Parathyroid adenoma (tissue), 2 donors: ENCODE data around the gene DSG3.

Experiments
- H2AFZ ChIP-seq: fragments of 300-600 bp; sonication (generic); one replicate; pipeline ENCODE4 v1.7.0; 2017; ENCODE audit warnings: antibody characterized with exemption, mild to moderate bottlenecking
- H3K27ac ChIP-seq: fragments of 300-600 bp; sonication (generic); one replicate; pipeline ENCODE4 v1.7.0; 2017
- H3K27me3 ChIP-seq: fragments of 300-600 bp; sonication (generic); one replicate; pipeline ENCODE4 v1.7.0; 2017; ENCODE audit warnings: low read length; ENCODE audit not compliant: control insufficient read depth, insufficient read depth
- H3K36me3 ChIP-seq: fragments of 300-600 bp; sonication (generic); one replicate; pipeline ENCODE4 v1.7.0; 2017; ENCODE audit warnings: low read length; ENCODE audit not compliant: control insufficient read depth, insufficient read depth
- H3K4me1 ChIP-seq: fragments of 300-600 bp; sonication (generic); one replicate; pipeline ENCODE4 v1.7.0; 2017; ENCODE audit warnings: control low read depth
- H3K4me2 ChIP-seq: fragments of 300-600 bp; sonication (generic); one replicate; pipeline ENCODE4 v1.7.0; 2017; ENCODE audit warnings: low read length
- H3K4me3 ChIP-seq: fragments of 300-600 bp; sonication (generic); one replicate; pipeline ENCODE4 v1.7.0; 2017; ENCODE audit warnings: low read depth, low read length
- H3K79me2 ChIP-seq: fragments of 300-600 bp; sonication (generic); one replicate; pipeline ENCODE4 v1.7.0; 2017; ENCODE audit warnings: control low read depth
- H3K9ac ChIP-seq: fragments of 300-600 bp; sonication (generic); one replicate; pipeline ENCODE4 v1.7.0; 2017; ENCODE audit warnings: mild to moderate bottlenecking
- H3K9me3 ChIP-seq: fragments of 300-600 bp; sonication (generic); one replicate; pipeline ENCODE4 v1.7.0; 2017; ENCODE audit warnings: low read length; ENCODE audit not compliant: control insufficient read depth
- CTCF ChIP-seq: fragments of 300-600 bp; sonication (generic); IDR thresholded peaks from one replicate; pipeline ENCODE4 v1.7.0; 2017; ENCODE audit warnings: antibody characterized with exemption, mild to moderate bottlenecking
- donor health status: primary hyperparathyroidism.

DSG3 gene

DNA sequence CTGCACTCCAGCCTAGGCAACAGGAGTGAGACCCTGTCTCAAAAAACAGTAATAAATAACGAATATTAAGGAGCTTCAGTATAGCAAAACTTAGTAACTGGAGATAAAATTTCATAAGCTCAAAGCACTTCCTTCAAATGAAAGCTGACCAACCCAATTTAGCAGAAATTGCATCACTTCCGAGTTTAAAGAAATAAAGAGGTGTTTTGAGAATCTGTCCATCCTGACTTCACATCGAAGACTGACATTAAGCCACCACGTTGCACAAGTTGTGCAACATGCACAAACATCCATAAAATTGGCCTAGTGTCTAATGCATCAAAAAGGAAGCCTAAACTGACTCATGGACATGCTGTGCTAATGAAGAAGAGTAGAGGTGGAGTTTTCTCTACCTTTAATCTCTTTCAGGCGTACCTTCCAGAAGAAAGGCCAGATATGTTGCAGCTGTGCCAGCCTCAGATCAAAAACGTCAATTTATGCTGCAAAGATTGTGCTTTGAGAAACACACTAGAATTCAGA, 7.7 kb upstream of the DSG3 start:
- no peak overlapping the region for H3K4me3 ChIP-seq
- no peak overlapping the region for H2AFZ ChIP-seq
- no peak overlapping the region for H3K4me2 ChIP-seq
- TF ChIP-seq CTCF = no peak
- no peaks in the 10 kb centered on the region for H3K9me3 ChIP-seq
- no peaks in the 10 kb centered on the region for H3K4me1 ChIP-seq
- no peak overlapping the region for H3K27ac ChIP-seq
- H3K9ac ChIP-seq = no peak overlapping the region
- H3K27me3 ChIP-seq = no peaks in the 10 kb centered on the region
- no peaks in the 10 kb centered on the region for H3K79me2 ChIP-seq
- H3K36me3 ChIP-seq = no peaks in the 10 kb centered on the region

DNA sequence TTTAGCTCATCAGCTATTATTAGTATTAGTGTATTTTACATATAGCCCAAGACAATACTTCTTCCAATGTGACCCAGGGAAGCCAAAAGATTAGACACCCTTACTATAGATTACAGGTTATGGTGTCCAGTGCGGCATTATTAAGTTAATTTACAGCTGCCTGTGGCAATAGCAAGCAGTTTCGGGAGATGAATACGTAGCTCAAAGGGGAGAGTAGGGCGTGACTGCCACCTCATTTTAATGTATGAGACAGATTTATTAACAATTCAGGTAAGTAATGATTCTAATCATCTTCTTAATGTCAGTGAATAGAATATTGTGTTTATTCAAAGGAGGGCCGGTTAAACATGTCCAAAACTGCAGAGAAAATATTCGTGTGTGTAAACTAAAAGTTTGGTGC, 6.8 kb upstream of the DSG3 start:
- Histone ChIP-seq H3K9ac (no peak overlapping the region), H3K4me1 (no peaks in the 10 kb centered on the region), H3K79me2 (no peaks in the 10 kb centered on the region), H3K4me3 (no peak overlapping the region), H3K27me3 (no peaks in the 10 kb centered on the region), H3K4me2 (no peak overlapping the region), H3K36me3 (no peaks in the 10 kb centered on the region), H3K9me3 (no peaks in the 10 kb centered on the region), H3K27ac (no peak overlapping the region), H2AFZ (no peak overlapping the region)
- TF ChIP-seq CTCF = no peak

DNA sequence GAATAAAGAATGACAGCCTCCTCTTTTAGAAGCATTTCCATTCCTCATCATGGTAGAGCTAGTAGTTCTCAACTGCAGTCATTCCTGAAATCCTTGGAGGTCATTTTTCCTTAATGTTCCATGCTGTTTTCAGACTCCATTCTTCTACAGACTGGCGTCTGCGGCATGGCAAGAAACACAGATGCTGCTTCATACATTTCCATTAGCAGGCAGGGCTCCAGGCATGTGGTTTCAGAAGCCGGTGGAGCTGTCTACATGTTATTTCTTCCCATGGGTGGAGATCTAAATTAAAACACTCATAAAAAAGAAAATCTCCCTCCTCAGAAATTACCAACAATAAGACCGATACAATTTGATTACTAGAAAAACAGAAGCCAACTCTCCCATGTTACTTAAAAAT, 6.0 kb upstream of the DSG3 start:
- H3K27ac ChIP-seq = no peak overlapping the region
- H3K4me1 ChIP-seq = no peaks in the 10 kb centered on the region
- no peak overlapping the region for H2AFZ ChIP-seq
- TF ChIP-seq CTCF = no peak
- H3K36me3 ChIP-seq = no peaks in the 10 kb centered on the region
- no peak overlapping the region for H3K4me3 ChIP-seq
- H3K9ac ChIP-seq = no peak overlapping the region
- no peaks in the 10 kb centered on the region for H3K79me2 ChIP-seq
- no peaks in the 10 kb centered on the region for H3K27me3 ChIP-seq
- no peaks in the 10 kb centered on the region for H3K9me3 ChIP-seq
- no peak overlapping the region for H3K4me2 ChIP-seq

DNA sequence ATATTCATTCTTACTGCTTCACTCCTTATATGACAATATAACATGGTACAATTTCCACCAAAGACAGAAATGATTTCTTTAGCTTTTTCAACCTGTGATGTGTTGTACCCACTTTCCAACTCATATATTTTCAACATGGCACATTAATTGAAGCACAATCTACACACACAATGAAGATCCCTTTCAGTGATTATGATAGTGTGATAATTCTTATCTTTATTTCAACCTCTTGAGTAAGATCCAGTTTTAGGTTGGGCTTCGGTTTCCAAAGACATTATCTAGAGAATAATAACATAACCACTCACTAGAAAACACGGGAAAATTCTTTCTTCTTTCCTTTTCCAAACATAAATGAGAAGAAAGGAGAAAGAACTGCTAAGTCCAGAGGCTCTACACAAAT, 3.4 kb upstream of the DSG3 start:
- H3K4me2 ChIP-seq = no peak overlapping the region
- TF ChIP-seq CTCF = no peak

DNA sequence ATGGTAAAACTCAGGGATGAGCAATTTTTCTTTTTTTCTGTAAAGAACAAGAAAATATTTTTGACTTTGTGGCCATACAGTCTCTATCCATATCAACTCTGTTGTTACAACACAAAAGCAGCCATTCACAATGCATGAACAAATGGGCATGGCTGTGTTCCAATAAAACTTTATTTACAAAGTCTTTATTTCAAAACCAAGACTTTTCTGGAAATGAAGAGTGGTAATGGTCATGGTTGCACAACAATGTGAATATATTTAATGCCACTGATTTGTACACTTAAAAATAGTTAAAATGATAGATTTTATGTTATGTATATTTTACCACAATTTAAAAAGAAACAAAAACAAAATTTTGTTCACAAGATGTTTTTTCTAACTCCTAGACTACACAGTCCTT, 1.6 kb upstream of the DSG3 start:
- no peaks in the 10 kb centered on the region for H3K9me3 ChIP-seq
- no peak overlapping the region for H3K4me2 ChIP-seq
- H3K79me2 ChIP-seq = no peaks in the 10 kb centered on the region
- H3K27me3 ChIP-seq = no peaks in the 10 kb centered on the region
- no peak for TF ChIP-seq CTCF
- no peaks in the 10 kb centered on the region for H3K4me1 ChIP-seq
- no peak overlapping the region for H3K27ac ChIP-seq
- H3K9ac ChIP-seq = no peak overlapping the region
- no peak overlapping the region for H3K4me3 ChIP-seq
- H2AFZ ChIP-seq = no peak overlapping the region
- no peaks in the 10 kb centered on the region for H3K36me3 ChIP-seq

More for the DNA sequence above, 3.4 kb upstream of the DSG3 start:
- H3K4me1 ChIP-seq = no peaks in the 10 kb centered on the region
- H3K27ac ChIP-seq = no peak overlapping the region
- H3K9me3 ChIP-seq = no peaks in the 10 kb centered on the region
- no peaks in the 10 kb centered on the region for H3K27me3 ChIP-seq
- no peaks in the 10 kb centered on the region for H3K79me2 ChIP-seq
- no peaks in the 10 kb centered on the region for H3K36me3 ChIP-seq
- H3K4me3 ChIP-seq = no peak overlapping the region
- H2AFZ ChIP-seq = no peak overlapping the region
- no peak overlapping the region for H3K9ac ChIP-seq
